Lower leg skin (tissue), 4 donors: Measurements from ENCODE around the gene MAB21L1. TPM values are rescaled to one million over a fixed set of nuclear protein-coding genes. Genes with fewer than 3 reads are reported as not detected.

ENCODE experiments used
- DNase-seq, 2 donors: peaks; one replicate each; pipeline ENCODE4 v3.0.0-alpha.2; 2019; ENCODE audit warnings: low spot score in 2 of 2
- H3K4me3 ChIP-seq: fragments of 200-600 bp; sonication (generic); 2 replicates; pipeline ENCODE4 v1.5.1; 2017; ENCODE audit warnings: mild to moderate bottlenecking, low read depth; ENCODE audit not compliant: poor library complexity, severe bottlenecking
- CTCF ChIP-seq, 3 donors: fragments of 450-650 bp; IDR thresholded peaks; one replicate each; pipeline ENCODE4 v1.5.1; 2016; ENCODE audit warnings: antibody characterized with exemption in 3 of 3, mild to moderate bottlenecking in 3 of 3, moderate library complexity in 2 of 3
- POLR2A ChIP-seq, 2 donors: fragments of 450-650 bp; IDR thresholded peaks; one replicate each; pipeline ENCODE4 v1.6.1; 2016 to 2017; ENCODE audit warnings: antibody characterized with exemption in 2 of 2, mild to moderate bottlenecking in 1 of 2, moderate library complexity in 1 of 2
- whole genome bisulfite sequencing, 2 donors: methylation state at CpG; one replicate each; pipeline ENCODE4 v1.1.5; 2018; 5-methylcytosine and 5-hydroxymethylcytosine counted together
- intact Hi-C: fragments of 100-400 bp; cut with DNase I; formaldehyde crosslinking; loops from one replicate; pipeline ENCODE4 v1.15.0; 2023; ENCODE audit warnings: low total_unique reads
- total RNA-seq, 4 donors: library from RNA; depleted of rRNA; stranded (reverse); fragments of >200 nt; gene quantifications; one replicate each; pipeline ENCODE4 v1.1.0, GENCODE V29; 2016

The MAB21L1 gene
- total RNA-seq, 4 donors from 2014 or later = 0.27 to 0.58 (median 0.32) TPM; not detected in 1

- intact Hi-C loops = no loop called here
- WGBS, 2 donors = 70 to 80% methylated on average over 2 of the region's 2 CpGs
- DNase-seq = no peak
- TF ChIP-seq CTCF (IDR thresholded peaks at IDR 0.05) (no peak), POLR2A (IDR thresholded peaks at IDR 0.05) (no peak)
- H3K4me3 ChIP-seq = no peak overlapping the region
Measured at GRCh38 chr13:35499196-35499662, 22.7 kb upstream of the MAB21L1 start.

- TF ChIP-seq POLR2A (IDR thresholded peaks at IDR 0.05) (no peak), CTCF (IDR thresholded peaks at IDR 0.05) (no peak)
- intact Hi-C loops = no loop called here
- no peak overlapping the region for H3K4me3 ChIP-seq
- DNase-seq = no peak
Measured at GRCh38 chr13:35498231-35498630, 21.7 kb upstream of the MAB21L1 start.

GRCh38 chr13:35496761-35497386 lies 20.4 kb upstream of the MAB21L1 start:
- DNase-seq = no peak
- whole genome bisulfite sequencing, 2 donors = 92 to 93% methylated on average over 2 of the region's 2 CpGs
- no peak overlapping the region for H3K4me3 ChIP-seq
- TF ChIP-seq CTCF (IDR thresholded peaks at IDR 0.05) (no peak), POLR2A (IDR thresholded peaks at IDR 0.05) (no peak)
- intact Hi-C loops = no loop called here

GRCh38 chr13:35496006-35496405 lies 19.5 kb upstream of the MAB21L1 start:
- WGBS, 2 donors = 68 to 79% methylated on average over 1 of the region's 1 CpG
- DNase-seq = no peak
- H3K4me3 ChIP-seq = no peak overlapping the region
- TF ChIP-seq POLR2A (IDR thresholded peaks at IDR 0.05) (no peak), CTCF (IDR thresholded peaks at IDR 0.05) (no peak)
- intact Hi-C loops = no loop called here

- TF ChIP-seq POLR2A (IDR thresholded peaks at IDR 0.05) (no peak), CTCF (IDR thresholded peaks at IDR 0.05) (no peak)
- 64 to 75% methylated on average over 4 of the region's 4 CpGs for WGBS, 2 donors
- H3K4me3 ChIP-seq = no peak overlapping the region
- no peak for DNase-seq
- intact Hi-C loops = no loop called here
Measured at GRCh38 chr13:35489050-35489449, 12.6 kb upstream of the MAB21L1 start.

GRCh38 chr13:35485424-35485823 lies 8.9 kb upstream of the MAB21L1 start:
- DNase-seq = no peak
- intact Hi-C loops = no loop called here
- 95% methylated on average over 3 of the region's 3 CpGs for WGBS, 2 donors
- TF ChIP-seq CTCF (IDR thresholded peaks at IDR 0.05) (no peak), POLR2A (IDR thresholded peaks at IDR 0.05) (no peak)
- H3K4me3 ChIP-seq = no peak overlapping the region
